Thoracic aorta (tissue), 2 donors: Measurements from ENCODE around the gene POU6F2. TPM values are rescaled to one million over a fixed set of nuclear protein-coding genes. Genes with fewer than 3 reads are reported as not detected.

Experiments
- ATAC-seq: fragments of 150-250 bp; one replicate; pipeline ENCODE4 v1.8.0; 2017; ENCODE audit warnings: low read depth; ENCODE audit not compliant: insufficient number of reproducible peaks, low FRiP score
- DNase-seq: peaks from one replicate; pipeline ENCODE4 v3.0.0-alpha.2; 2020; ENCODE audit warnings: low spot score
- H3K27ac ChIP-seq, 2 donors: fragments of 200-600 bp; sonication (generic); 1 replicate in 1 of 2; 2 replicates in 1 of 2; pipeline ENCODE4 v1.5.1; 2016; ENCODE audit warnings: mild to moderate bottlenecking in 2 of 2, moderate library complexity in 2 of 2
- H3K27me3 ChIP-seq: fragments of 200-600 bp; sonication (generic); replicated peaks from 2 replicates; pipeline ENCODE4 v1.6.0; 2016; ENCODE audit warnings: mild to moderate bottlenecking; ENCODE audit not compliant: insufficient read depth
- H3K36me3 ChIP-seq: fragments of 200-600 bp; sonication (generic); one replicate; pipeline ENCODE4 v1.5.1; 2016
- H3K4me1 ChIP-seq, 2 donors: fragments of 200-600 bp; sonication (generic); 1 replicate in 1 of 2; 2 replicates in 1 of 2; pipeline versions ENCODE4 v1.5.1 to v1.6.0; 2016; ENCODE audit warnings: low read depth in 2 of 2, mild to moderate bottlenecking in 1 of 2; ENCODE audit not compliant: control insufficient read depth in 1 of 2
- H3K4me3 ChIP-seq: fragments of 200-600 bp; sonication (generic); 2 replicates; pipeline ENCODE4 v1.5.1; 2016; ENCODE audit warnings: mild to moderate bottlenecking
- H3K9me3 ChIP-seq: fragments of 200-600 bp; sonication (generic); 2 replicates; pipeline ENCODE4 v1.5.1; 2016
- CTCF ChIP-seq: fragments of 200-600 bp; sonication (generic); IDR thresholded peaks from one replicate; pipeline ENCODE4 v1.5.1; 2019; ENCODE audit warnings: antibody characterized with exemption
- total RNA-seq, 2 donors: library from RNA; depleted of rRNA; stranded (reverse); fragments of >200 nt; gene quantifications; one replicate each; pipeline versions ENCODE4 v1.1.0 to v1.2.3, GENCODE V29; 2016

POU6F2 gene
- total RNA-seq, 2 donors from 2014 or later, result not detected

DNA sequence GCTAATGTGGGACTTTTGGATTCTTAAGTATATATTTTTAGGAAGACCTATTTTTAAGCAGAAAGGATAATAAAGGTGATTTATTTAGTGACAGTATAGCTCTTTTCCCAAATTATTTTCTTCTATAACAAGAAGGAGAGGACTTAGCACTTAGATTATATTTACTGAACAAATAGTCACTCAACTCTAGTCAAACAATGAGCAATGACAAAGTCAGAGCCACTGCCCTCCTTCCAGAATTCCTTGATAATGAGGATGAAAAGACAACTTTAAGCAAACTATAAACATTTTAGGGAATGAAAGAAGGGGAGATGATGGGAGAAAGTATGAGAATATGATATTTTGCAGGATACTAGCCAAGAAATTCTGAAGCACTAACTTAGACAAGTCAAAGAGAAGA lies 295.0 kb downstream of the POU6F2 start:
- Histone ChIP-seq H3K4me1 (peaks cover 6 to 20% of the 10 kb centered on the region in 2 donors), H3K36me3 (no peaks in the 10 kb centered on the region), H3K4me3 (no peak overlapping the region), H3K27ac (no peak overlapping the region), H3K27me3 (no peaks in the 10 kb centered on the region), H3K9me3 (no peaks in the 10 kb centered on the region)
- ATAC-seq, result no peak
- no peak for TF ChIP-seq CTCF
- DNase-seq, result no peak

DNA sequence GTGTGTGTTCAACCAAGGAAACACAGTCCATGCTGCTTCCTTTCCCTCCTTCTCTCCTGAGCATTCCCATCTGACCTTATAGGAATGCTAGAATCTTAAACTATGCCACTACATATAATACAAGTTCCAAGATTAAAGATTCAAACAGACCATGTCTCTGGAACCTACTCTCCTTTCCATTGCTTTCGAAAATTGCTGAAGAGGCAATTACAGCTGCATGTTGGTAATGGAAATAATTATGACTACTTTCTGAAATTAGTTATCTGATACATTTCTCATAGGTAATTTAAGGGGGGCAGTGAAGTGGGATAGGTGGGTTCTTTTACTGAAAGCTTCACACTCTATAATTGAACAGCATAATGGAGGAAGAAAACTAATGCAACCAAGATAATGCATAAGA lies 302.6 kb downstream of the POU6F2 start:
- no peak overlapping the region for H3K27ac ChIP-seq
- H3K4me3 ChIP-seq, result no peak overlapping the region
- H3K4me1 ChIP-seq, result no peaks in the 10 kb centered on the region
- no peaks in the 10 kb centered on the region for H3K27me3 ChIP-seq
- no peak for TF ChIP-seq CTCF
- H3K36me3 ChIP-seq, result no peaks in the 10 kb centered on the region
- ATAC-seq (no peak), DNase-seq (no peak)
- H3K9me3 ChIP-seq, result no peaks in the 10 kb centered on the region

DNA sequence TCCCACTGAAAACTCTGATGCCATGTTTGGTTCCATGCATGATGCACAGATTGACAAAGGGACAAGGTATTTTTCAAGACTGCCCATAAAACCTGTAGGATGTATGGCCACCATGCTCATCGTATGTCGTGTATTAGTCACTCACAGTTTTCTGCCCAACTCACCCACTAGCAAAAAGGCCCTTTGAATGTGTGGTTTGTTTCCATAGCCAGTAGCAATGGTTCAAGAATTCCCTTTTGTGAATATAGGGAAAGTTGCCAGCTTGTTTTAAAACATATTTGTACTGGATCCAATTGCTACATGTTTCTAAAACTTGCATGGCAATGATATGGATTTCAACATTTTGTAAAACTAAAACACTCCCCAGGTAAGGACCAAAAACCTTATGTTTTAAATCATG lies 307.5 kb downstream of the POU6F2 start:
- Histone ChIP-seq H3K4me3 (no peak overlapping the region), H3K27ac (no peak overlapping the region), H3K27me3 (no peaks in the 10 kb centered on the region), H3K4me1 (no peaks in the 10 kb centered on the region), H3K36me3 (no peaks in the 10 kb centered on the region), H3K9me3 (no peaks in the 10 kb centered on the region)
- DNase-seq, result no peak
- no peak for ATAC-seq
- TF ChIP-seq CTCF, result no peak

DNA sequence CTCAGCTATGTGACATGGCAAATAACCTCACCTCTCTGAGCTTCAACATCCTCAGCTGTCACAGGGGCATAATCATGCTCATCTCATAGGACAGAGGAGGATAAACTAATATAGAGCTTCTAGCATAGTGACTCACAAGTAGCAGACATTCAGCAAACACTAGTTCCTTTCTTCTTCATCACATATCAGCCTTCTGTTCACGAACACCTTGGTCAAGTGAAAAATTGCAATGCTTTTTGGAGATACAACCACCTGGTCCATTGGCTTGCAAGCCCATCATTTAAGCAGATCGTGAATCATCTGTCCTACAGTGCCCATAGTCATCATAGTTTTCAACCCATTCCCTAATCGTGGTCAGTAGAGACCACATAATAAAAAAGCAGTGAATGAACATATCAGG lies 310.6 kb downstream of the POU6F2 start:
- no peak overlapping the region for H3K27ac ChIP-seq
- no peak overlapping the region for H3K4me3 ChIP-seq
- H3K36me3 ChIP-seq, result no peaks in the 10 kb centered on the region
- TF ChIP-seq CTCF, result no peak
- H3K9me3 ChIP-seq, result no peaks in the 10 kb centered on the region
- no peak for ATAC-seq
- H3K27me3 ChIP-seq, result no peaks in the 10 kb centered on the region
- H3K4me1 ChIP-seq, result no peaks in the 10 kb centered on the region
- no peak for DNase-seq

DNA sequence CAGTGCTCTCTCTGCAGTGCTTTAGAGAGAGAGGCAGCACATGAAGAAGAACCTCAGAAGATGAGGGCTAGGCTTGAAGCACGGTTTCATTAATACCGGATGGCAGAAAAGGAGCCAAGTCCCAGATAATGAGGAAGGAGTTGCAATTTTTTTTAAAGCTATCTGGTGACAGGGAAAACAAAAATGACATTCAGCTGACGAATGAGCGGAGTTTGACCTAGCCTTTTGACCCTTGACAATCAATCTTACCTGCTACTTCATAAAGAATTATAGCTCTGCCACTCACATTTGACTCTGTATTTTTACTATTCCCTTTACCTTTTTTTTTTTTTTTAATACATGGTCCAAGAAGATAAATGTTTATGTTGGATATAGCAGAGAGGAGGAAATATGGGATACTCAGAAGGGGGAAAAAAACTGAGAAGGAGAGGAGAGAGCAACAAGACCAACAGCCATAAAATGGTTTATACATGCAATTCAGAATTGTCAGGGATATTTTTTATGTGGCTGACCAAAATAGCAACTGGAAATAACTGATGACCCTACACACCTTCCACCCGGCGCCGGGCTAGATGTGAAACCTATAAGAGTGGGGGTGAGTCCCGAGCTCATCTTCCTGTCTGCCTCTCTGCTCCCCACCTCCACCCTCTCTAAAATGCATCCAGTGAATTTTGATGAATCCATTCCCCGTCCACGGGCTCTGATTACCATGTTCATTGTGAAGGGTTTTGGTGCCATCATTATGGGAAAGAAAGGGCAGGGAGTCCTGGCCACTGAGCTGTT lies 314.1 kb downstream of the POU6F2 start:
- no peak for ATAC-seq

More for the DNA sequence above, 314.1 kb downstream of the POU6F2 start:
- Histone ChIP-seq H3K27me3 (no peaks in the 10 kb centered on the region), H3K4me1 (no peaks in the 10 kb centered on the region), H3K27ac (no peak overlapping the region), H3K4me3 (no peak overlapping the region), H3K36me3 (no peaks in the 10 kb centered on the region), H3K9me3 (no peaks in the 10 kb centered on the region)
- DNase-seq, result no peak
- no peak for TF ChIP-seq CTCF
